GM13977 (cell line): ENCODE data around the gene AP3B2.
A peak's percentile ranks its signal among the peaks of the same experiment; 100 is the strongest.
"Not testable (repeated sequence)": the region's sequence is repeated elsewhere in the genome, so short reads cannot be mapped to it uniquely, and the experiment has no call there.

ENCODE experiments used
- DNase-seq: peaks from one replicate; pipeline ENCODE4 v3.0.0; 2012; ENCODE audit warnings: low spot score
- CTCF ChIP-seq: IDR thresholded peaks from 2 replicates; pipeline ENCODE4 v1.5.1; 2012; ENCODE audit warnings: mild to moderate bottlenecking, control low read depth; ENCODE audit not compliant: insufficient read depth; ENCODE audit errors: extremely low read depth, missing control alignments
- in situ Hi-C: fragments of 300-500 bp; cut with MboI; formaldehyde crosslinking; loops from one replicate; pipeline ENCODE4 v1.12.0; 2022; ENCODE audit warnings: low sequenced_read_pairs, low pct_unique_long_range_greater_than_20kb, mixed read lengths, inconsistent platforms; ENCODE audit not compliant: unreplicated experiment

The AP3B2 gene

GRCh38 chr15:82647045-82647834, 62.4 kb downstream of the AP3B2 start, which contains the start of gene CPEB1:
TSS of gene CPEB1 (minus strand) at chr15:82647363. CDS start at chr15:82628459, 18,904 bp downstream.
- DNase-seq = peak; percentile 74
- TF ChIP-seq CTCF = peak; percentile 21
- in situ Hi-C loops = no loop called here

- no peak for TF ChIP-seq CTCF
- no peak for DNase-seq
- in situ Hi-C loops = no loop called here
Measured at GRCh38 chr15:82646250-82647044, 63.2 kb downstream of the AP3B2 start.

GRCh38 chr15:82644967-82645852, 64.5 kb downstream of the AP3B2 start:
- in situ Hi-C loops, DNase-seq: not testable (repeated sequence)

- TF ChIP-seq CTCF = no peak
- no peak for DNase-seq
- in situ Hi-C loops = no loop called here
Measured at GRCh38 chr15:82643992-82644391, 65.7 kb downstream of the AP3B2 start.

- TF ChIP-seq CTCF = no peak
- no peak for DNase-seq
- in situ Hi-C loops = no loop called here
Measured at GRCh38 chr15:82642656-82643055, 67.0 kb downstream of the AP3B2 start.

- in situ Hi-C loops = no loop called here
- no peak for DNase-seq
Measured at GRCh38 chr15:82641129-82641798, 68.4 kb downstream of the AP3B2 start.

More at GRCh38 chr15:82641129-82641798, 68.4 kb downstream of the AP3B2 start:
- TF ChIP-seq CTCF = no peak
